Urinary bladder (tissue), 4 donors: Measurements from ENCODE around the gene GNPTG. TPM values are rescaled to one million over a fixed set of nuclear protein-coding genes. Genes with fewer than 3 reads are reported as not detected.

ENCODE experiments used
- DNase-seq: peaks from one replicate; pipeline ENCODE4 v3.0.0-alpha.2; 2015; ENCODE audit errors: extremely low spot score
- H3K27ac ChIP-seq: one replicate; pipeline ENCODE4 v1.5.1; 2013; ENCODE audit warnings: low read depth, mild to moderate bottlenecking, moderate library complexity
- H3K36me3 ChIP-seq: one replicate; pipeline ENCODE4 v1.6.1; 2013; ENCODE audit warnings: mild to moderate bottlenecking, moderate library complexity; ENCODE audit not compliant: insufficient read depth
- H3K4me1 ChIP-seq: one replicate; pipeline ENCODE4 v1.6.1; 2013; ENCODE audit warnings: mild to moderate bottlenecking, moderate library complexity; ENCODE audit not compliant: insufficient read depth
- H3K4me3 ChIP-seq: one replicate; pipeline ENCODE4 v1.5.1; 2013; ENCODE audit warnings: low read depth, low read length
- WGBS: extraction: QIAGEN DNeasy Blood & Tissue Kit; methylation state at CpG from one replicate; pipeline ENCODE4 v1.1.7; 2013; 5-methylcytosine and 5-hydroxymethylcytosine counted together
- polyA plus RNA-seq: library from polyadenylated mRNA; stranded (reverse); fragments of 200-250 nt; gene quantifications from one replicate; pipeline ENCODE4 v1.2.3, GENCODE V29; 2013
- total RNA-seq: library from RNA; depleted of rRNA; stranded (reverse); fragments of >200 nt; gene quantifications from one replicate; pipeline ENCODE4 v1.2.3, GENCODE V29; 2014
- donor health status: healthy with polysubstance abuse.
- donor health status: healthy.

Gene GNPTG
- total and polyA plus RNA-seq, 2 donors = 28.0 to 70.4 TPM

- H3K36me3 ChIP-seq = peaks cover 7% of the 10 kb centered on the region
- 93% methylated on average over 13 of the region's 13 CpGs for WGBS
- H3K4me1 ChIP-seq = no peaks in the 10 kb centered on the region
- H3K27ac ChIP-seq = no peak overlapping the region
- no peak overlapping the region for H3K4me3 ChIP-seq
- DNase-seq = no peak
Observed at GRCh38 chr16:1401758-1402154, 50.0 kb downstream of the GNPTG start.

GRCh38 chr16:1403036-1403435 is 51.3 kb downstream of the GNPTG start:
- peaks cover 7% of the 10 kb centered on the region for H3K36me3 ChIP-seq
- H3K4me1 ChIP-seq = no peaks in the 10 kb centered on the region
- DNase-seq = no peak
- H3K4me3 ChIP-seq = no peak overlapping the region
- H3K27ac ChIP-seq = no peak overlapping the region
- 93% methylated on average over 22 of the region's 22 CpGs for WGBS

GRCh38 chr16:1403733-1404132 is 52.0 kb downstream of the GNPTG start:
- 92% methylated on average over 14 of the region's 14 CpGs for WGBS
- H3K4me3 ChIP-seq = no peak overlapping the region
- H3K4me1 ChIP-seq = no peaks in the 10 kb centered on the region
- peaks cover 7% of the 10 kb centered on the region for H3K36me3 ChIP-seq
- no peak overlapping the region for H3K27ac ChIP-seq
- no peak for DNase-seq

GRCh38 chr16:1407753-1408152 is 56.0 kb downstream of the GNPTG start:
- Histone ChIP-seq H3K27ac (no peak overlapping the region), H3K36me3 (peaks cover 3% of the 10 kb centered on the region), H3K4me1 (no peaks in the 10 kb centered on the region), H3K4me3 (no peak overlapping the region)
- 19% methylated on average over 11 of the region's 11 CpGs for WGBS
- no peak for DNase-seq

- peak overlapping the region; percentile 15 for H3K4me3 ChIP-seq
- DNase-seq = peak; percentile 72
- no peaks in the 10 kb centered on the region for H3K4me1 ChIP-seq
- no peak overlapping the region for H3K27ac ChIP-seq
- H3K36me3 ChIP-seq = no peaks in the 10 kb centered on the region
- WGBS = 3% methylated on average over 42 of the region's 42 CpGs
Observed at GRCh38 chr16:1408171-1408837, 56.6 kb downstream of the GNPTG start.

GRCh38 chr16:1412847-1413246 is 61.1 kb downstream of the GNPTG start:
- Histone ChIP-seq H3K27ac (no peak overlapping the region), H3K4me1 (no peaks in the 10 kb centered on the region), H3K4me3 (no peak overlapping the region), H3K36me3 (no peaks in the 10 kb centered on the region)
- no peak for DNase-seq
- WGBS = 80% methylated on average over 2 of the region's 2 CpGs

Other genes with a start within 250 kb of the GNPTG start
- gene CACNA1H, start 198.8 kb upstream of the GNPTG start, total RNA-seq = 10.6 TPM
- 151 TPM for gene CACNA1H, start 198.8 kb upstream of the GNPTG start, polyA plus RNA-seq
- not detected for gene TPSG1, start 126.7 kb upstream of the GNPTG start, total RNA-seq
- 0.71 TPM for gene TPSG1, start 126.7 kb upstream of the GNPTG start, polyA plus RNA-seq
- gene TPSB2, start 121.7 kb upstream of the GNPTG start, total RNA-seq = 4.4 TPM
- gene TPSB2, start 121.7 kb upstream of the GNPTG start, polyA plus RNA-seq = 80.3 TPM
- gene TPSAB1, start 111.2 kb upstream of the GNPTG start, total RNA-seq = 10.8 TPM
- 72.9 TPM for gene TPSAB1, start 111.2 kb upstream of the GNPTG start, polyA plus RNA-seq
- 1.1 TPM for gene TPSD1, start 95.9 kb upstream of the GNPTG start, total RNA-seq
- 2.1 TPM for gene TPSD1, start 95.9 kb upstream of the GNPTG start, polyA plus RNA-seq
- gene UBE2I, start 42.3 kb upstream of the GNPTG start, total RNA-seq = 41.9 TPM
- gene UBE2I, start 42.3 kb upstream of the GNPTG start, polyA plus RNA-seq = 84.1 TPM
- gene BAIAP3, start 18.3 kb upstream of the GNPTG start, total RNA-seq = 0.63 TPM
- 2.7 TPM for gene BAIAP3, start 18.3 kb upstream of the GNPTG start, polyA plus RNA-seq
- gene TSR3, start 53 bp upstream of the GNPTG start, total RNA-seq = 22.3 TPM
- gene TSR3, start 53 bp upstream of the GNPTG start, polyA plus RNA-seq = 62.1 TPM
- gene UNKL, start 62.8 kb downstream of the GNPTG start, total RNA-seq = 11.2 TPM
- gene UNKL, start 62.8 kb downstream of the GNPTG start, polyA plus RNA-seq = 18.7 TPM
- gene UQCC4, start 68.8 kb downstream of the GNPTG start, total RNA-seq = 8.5 TPM
- 26.4 TPM for gene UQCC4, start 68.8 kb downstream of the GNPTG start, polyA plus RNA-seq
- not detected for gene PERCC1, start 79.1 kb downstream of the GNPTG start, total RNA-seq
- gene PERCC1, start 79.1 kb downstream of the GNPTG start, polyA plus RNA-seq = not detected
- 0.37 TPM for gene CCDC154, start 92.6 kb downstream of the GNPTG start, total RNA-seq
- gene CCDC154, start 92.6 kb downstream of the GNPTG start, polyA plus RNA-seq = 0.86 TPM
- 19.6 TPM for gene CLCN7, start 123.1 kb downstream of the GNPTG start, total RNA-seq
- gene CLCN7, start 123.1 kb downstream of the GNPTG start, polyA plus RNA-seq = 64.0 TPM
- gene PTX4, start 137.0 kb downstream of the GNPTG start, total RNA-seq = not detected
- gene PTX4, start 137.0 kb downstream of the GNPTG start, polyA plus RNA-seq = 0.10 TPM
- 10.6 TPM for gene TELO2, start 141.4 kb downstream of the GNPTG start, total RNA-seq
- 39.7 TPM for gene TELO2, start 141.4 kb downstream of the GNPTG start, polyA plus RNA-seq
- 10.0 TPM for gene TMEM204, start 181.7 kb downstream of the GNPTG start, total RNA-seq
- 66.0 TPM for gene TMEM204, start 181.7 kb downstream of the GNPTG start, polyA plus RNA-seq